ENCODE measurements around the gene TMEM187. TPM values are rescaled to one million over a fixed set of nuclear protein-coding genes. Genes with fewer than 3 reads are reported as not detected.

TMEM187 gene
- total and polyA plus RNA-seq, 3 donors from 2014 or later, result 6.1 to 15.7 (median 13.1) TPM

GRCh38 chrX:154023276-154024000 is 50.9 kb downstream of the TMEM187 start:
- H3K4me3 ChIP-seq, result no peak overlapping the region
- H3K9me3 ChIP-seq, result no peaks in the 10 kb centered on the region
- no peak overlapping the region for H3K27ac ChIP-seq
- no peaks in the 10 kb centered on the region for H3K36me3 ChIP-seq (ENCODE audit: low read depth, missing control alignments)
- intact Hi-C loops (cut with DNase I; ENCODE audit: low total_unique reads), result no loop called here
- no peak for TF ChIP-seq POLR2A (IDR thresholded peaks at IDR 0.05)
- no peak for TF ChIP-seq CTCF (IDR thresholded peaks at IDR 0.05)
- peaks cover 6% of the 10 kb centered on the region for H3K4me1 ChIP-seq
- 67 to 70% methylated on average over 7 to 27 of the region's 27 CpGs for WGBS, 2 donors
- DNase-seq, result no peak
- H3K27me3 ChIP-seq, result no peaks in the 10 kb centered on the region

GRCh38 chrX:154024271-154024670 is 51.7 kb downstream of the TMEM187 start:
- TF ChIP-seq CTCF (IDR thresholded peaks at IDR 0.05) (no peak), POLR2A (IDR thresholded peaks at IDR 0.05) (no peak)
- Histone ChIP-seq H3K4me1 (peaks cover 10% of the 10 kb centered on the region), H3K27me3 (no peaks in the 10 kb centered on the region), H3K27ac (no peak overlapping the region), H3K9me3 (no peaks in the 10 kb centered on the region), H3K4me3 (no peak overlapping the region), H3K36me3 (ENCODE audit: low read depth, missing control alignments) (no peaks in the 10 kb centered on the region)
- DNase-seq, result no peak
- 77 to 100% methylated on average over 1 to 11 of the region's 15 CpGs for WGBS, 2 donors
- intact Hi-C loops (cut with DNase I; ENCODE audit: low total_unique reads), result no loop called here

- Histone ChIP-seq H3K27ac (no peak overlapping the region), H3K36me3 (ENCODE audit: low read depth, missing control alignments) (no peaks in the 10 kb centered on the region), H3K27me3 (no peaks in the 10 kb centered on the region), H3K9me3 (no peaks in the 10 kb centered on the region), H3K4me1 (peaks cover 10% of the 10 kb centered on the region), H3K4me3 (no peak overlapping the region)
- intact Hi-C loops (cut with DNase I; ENCODE audit: low total_unique reads), result no loop called here
- WGBS, 2 donors, result 73% methylated on average over 8 of the region's 8 CpGs; no CpG with 5 or more reads in 1 of the 2 donors
- TF ChIP-seq POLR2A (IDR thresholded peaks at IDR 0.05) (no peak), CTCF (IDR thresholded peaks at IDR 0.05) (no peak)
- no peak for DNase-seq
Observed at GRCh38 chrX:154025230-154025629, 52.7 kb downstream of the TMEM187 start.

GRCh38 chrX:154026136-154027021 is 53.8 kb downstream of the TMEM187 start:
- H3K36me3 ChIP-seq (ENCODE audit: low read depth, missing control alignments), result no peaks in the 10 kb centered on the region
- no peak for DNase-seq
- WGBS, 2 donors, result 77 to 93% methylated on average over 4 to 21 of the region's 21 CpGs
- no peaks in the 10 kb centered on the region for H3K27me3 ChIP-seq
- H3K4me3 ChIP-seq, result no peak overlapping the region
- H3K4me1 ChIP-seq, result peaks cover 5% of the 10 kb centered on the region
- intact Hi-C loops (cut with DNase I; ENCODE audit: low total_unique reads), result no loop called here
- H3K27ac ChIP-seq, result no peak overlapping the region
- no peak for TF ChIP-seq POLR2A (IDR thresholded peaks at IDR 0.05)
- no peak for TF ChIP-seq CTCF (IDR thresholded peaks at IDR 0.05)
- no peaks in the 10 kb centered on the region for H3K9me3 ChIP-seq
